Measurements from ENCODE around the gene IL18RAP. TPM values are rescaled to one million over a fixed set of nuclear protein-coding genes. Genes with fewer than 3 reads are reported as not detected.

Gene IL18RAP
- total RNA-seq, 3 donors from 2014 or later = 0.90 to 1.3 (median 1.2) TPM

DNA sequence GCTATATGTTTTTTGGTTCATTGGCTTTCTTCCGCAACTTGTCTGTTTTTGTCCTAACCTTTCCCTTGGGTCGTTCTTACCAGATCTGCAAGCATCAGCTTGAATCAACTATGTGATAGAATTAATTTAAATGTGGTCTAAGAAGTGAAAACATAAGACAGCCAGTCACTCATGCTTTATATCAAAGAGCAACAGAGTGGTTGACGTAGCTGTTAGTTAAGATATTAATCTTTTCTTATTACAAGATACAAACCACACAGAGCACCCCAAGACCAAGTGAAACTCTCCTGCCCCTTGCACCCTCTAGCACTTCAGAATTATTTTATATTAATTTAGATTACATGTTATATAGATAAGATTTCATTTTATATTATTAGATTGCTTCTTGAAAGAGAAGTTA, 15.2 kb downstream of the IL18RAP start:
- Histone ChIP-seq H3K36me3 (ENCODE audit: low read depth) (no peaks in the 10 kb centered on the region), H3K4me1 (ENCODE audit: low read depth) (peaks cover under 1% of the 10 kb centered on the region), H3K4me3 (no peak overlapping the region), H3K9me3 (no peaks in the 10 kb centered on the region)
- intact Hi-C loops (cut with DNase I, micrococcal nuclease) = no loop called here
- ATAC-seq = no peak
- no peak for DNase-seq
- TF ChIP-seq, protein P1, sequence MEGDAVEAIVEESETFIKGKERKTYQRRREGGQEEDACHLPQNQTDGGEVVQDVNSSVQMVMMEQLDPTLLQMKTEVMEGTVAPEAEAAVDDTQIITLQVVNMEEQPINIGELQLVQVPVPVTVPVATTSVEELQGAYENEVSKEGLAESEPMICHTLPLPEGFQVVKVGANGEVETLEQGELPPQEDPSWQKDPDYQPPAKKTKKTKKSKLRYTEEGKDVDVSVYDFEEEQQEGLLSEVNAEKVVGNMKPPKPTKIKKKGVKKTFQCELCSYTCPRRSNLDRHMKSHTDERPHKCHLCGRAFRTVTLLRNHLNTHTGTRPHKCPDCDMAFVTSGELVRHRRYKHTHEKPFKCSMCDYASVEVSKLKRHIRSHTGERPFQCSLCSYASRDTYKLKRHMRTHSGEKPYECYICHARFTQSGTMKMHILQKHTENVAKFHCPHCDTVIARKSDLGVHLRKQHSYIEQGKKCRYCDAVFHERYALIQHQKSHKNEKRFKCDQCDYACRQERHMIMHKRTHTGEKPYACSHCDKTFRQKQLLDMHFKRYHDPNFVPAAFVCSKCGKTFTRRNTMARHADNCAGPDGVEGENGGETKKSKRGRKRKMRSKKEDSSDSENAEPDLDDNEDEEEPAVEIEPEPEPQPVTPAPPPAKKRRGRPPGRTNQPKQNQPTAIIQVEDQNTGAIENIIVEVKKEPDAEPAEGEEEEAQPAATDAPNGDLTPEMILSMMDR (IDR thresholded peaks at IDR 0.05) = no peak

DNA sequence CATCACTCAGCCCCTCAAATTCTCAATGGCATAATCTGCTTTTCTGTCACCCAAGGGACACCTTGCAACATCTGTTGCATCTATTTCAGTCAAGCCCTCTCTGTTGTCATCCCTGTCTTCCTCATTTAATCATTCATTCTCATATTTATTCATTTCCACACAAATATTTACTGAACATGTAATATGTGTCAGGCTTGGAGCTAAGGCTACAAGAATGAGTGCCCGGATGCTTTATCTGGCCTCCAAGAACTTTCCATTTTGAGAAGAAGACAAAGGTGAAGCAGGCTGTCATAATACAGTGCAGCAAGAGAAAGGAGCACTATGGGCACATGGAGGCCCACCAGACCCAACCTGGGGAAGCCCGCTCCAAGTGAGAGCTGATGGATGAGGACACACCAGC, 15.6 kb downstream of the IL18RAP start:
- Histone ChIP-seq H3K4me3 (no peak overlapping the region), H3K36me3 (ENCODE audit: low read depth) (no peaks in the 10 kb centered on the region), H3K4me1 (ENCODE audit: low read depth) (peaks cover 3% of the 10 kb centered on the region), H3K9me3 (no peaks in the 10 kb centered on the region)
- intact Hi-C loops (cut with DNase I, micrococcal nuclease) = no loop called here
- ATAC-seq (no peak), DNase-seq (no peak)
- TF ChIP-seq, protein P1 (IDR thresholded peaks at IDR 0.05) = no peak

DNA sequence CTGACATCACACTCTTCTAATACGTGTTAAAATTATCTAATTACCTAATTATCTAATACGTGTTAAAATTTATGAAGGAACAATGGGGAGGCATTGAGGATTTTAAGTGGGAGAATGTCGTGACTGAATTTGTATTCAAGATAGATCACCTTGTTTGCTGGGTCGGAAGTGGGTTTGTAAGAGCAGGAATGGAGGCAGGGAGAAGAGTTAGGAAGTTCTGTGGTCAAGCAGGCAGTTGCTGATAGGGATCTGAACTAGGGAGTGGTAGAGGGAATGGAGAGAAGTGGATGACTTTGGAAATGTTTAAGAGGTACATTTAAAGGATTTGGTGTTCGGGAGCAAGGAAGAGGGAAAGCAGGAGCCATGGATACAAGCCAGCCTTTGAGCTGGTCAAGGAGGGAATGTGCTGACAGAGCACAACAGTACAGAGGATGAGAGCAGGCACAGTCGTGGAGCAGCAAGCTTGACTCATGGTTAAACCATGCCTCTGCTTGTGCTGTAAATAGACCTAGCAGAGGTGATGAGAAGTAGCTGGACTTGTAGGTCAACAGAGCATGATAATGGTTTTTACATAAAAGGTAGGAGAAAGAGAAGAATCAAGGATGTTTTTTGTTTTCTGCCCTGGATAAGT, 16.2 kb downstream of the IL18RAP start:
- no peak overlapping the region for H3K4me3 ChIP-seq
- H3K9me3 ChIP-seq = no peaks in the 10 kb centered on the region
- ATAC-seq (no peak), DNase-seq (no peak)
- H3K4me1 ChIP-seq (ENCODE audit: low read depth) = peaks cover 3% of the 10 kb centered on the region
- intact Hi-C loops (cut with DNase I, micrococcal nuclease) = no loop called here
- H3K36me3 ChIP-seq (ENCODE audit: low read depth) = no peaks in the 10 kb centered on the region
- TF ChIP-seq, protein P1 (IDR thresholded peaks at IDR 0.05) = no peak

DNA sequence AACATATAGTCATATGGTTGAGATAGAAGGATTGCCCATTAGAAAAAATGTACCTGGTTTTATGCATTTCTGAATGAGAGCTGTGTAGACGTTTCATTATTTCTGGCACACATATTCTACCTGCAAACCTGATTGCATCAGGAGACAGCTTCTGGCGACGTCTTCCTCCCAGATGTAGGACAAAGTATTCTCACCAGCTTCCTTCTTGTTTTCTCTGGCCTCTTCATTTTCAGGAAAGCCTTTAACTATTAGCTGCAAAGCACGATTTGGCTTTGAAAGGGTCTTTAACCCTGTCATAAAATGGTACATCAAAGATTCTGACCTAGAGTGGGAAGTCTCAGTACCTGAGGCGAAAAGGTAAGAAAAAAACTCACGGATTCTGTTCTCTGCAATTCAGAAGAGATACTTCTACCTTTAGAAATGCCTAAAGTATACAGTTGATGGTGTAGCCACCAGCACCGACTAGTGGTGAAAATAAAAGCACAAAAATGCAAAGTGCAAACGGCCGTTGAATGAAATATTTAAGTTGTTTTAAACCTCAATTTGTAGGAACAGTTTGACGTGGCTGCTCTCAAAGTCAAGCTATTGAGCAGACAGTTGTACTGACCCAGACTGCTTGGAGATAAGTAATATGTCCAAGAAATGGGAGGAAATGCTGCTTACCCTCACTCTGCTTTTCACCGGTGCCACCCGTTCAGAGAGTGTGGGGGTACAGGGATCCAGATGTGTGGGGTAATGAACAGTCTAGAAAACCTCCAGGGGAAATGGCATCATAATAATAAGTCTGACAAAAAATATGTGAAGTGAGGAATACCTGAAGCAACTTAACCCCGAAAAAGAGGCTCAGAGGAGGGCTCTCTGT, 20.2 kb downstream of the IL18RAP start:
- Histone ChIP-seq H3K36me3 (ENCODE audit: low read depth) (no peaks in the 10 kb centered on the region), H3K9me3 (no peaks in the 10 kb centered on the region), H3K4me1 (ENCODE audit: low read depth) (peaks cover 3% of the 10 kb centered on the region), H3K4me3 (no peak overlapping the region)
- TF ChIP-seq, protein P1 (IDR thresholded peaks at IDR 0.05) = peak; percentile 35
- ATAC-seq (peak; percentile 72), DNase-seq (peak in 1 of 3 donors; percentile 65)
- intact Hi-C loops (cut with DNase I, micrococcal nuclease) = no loop called here

DNA sequence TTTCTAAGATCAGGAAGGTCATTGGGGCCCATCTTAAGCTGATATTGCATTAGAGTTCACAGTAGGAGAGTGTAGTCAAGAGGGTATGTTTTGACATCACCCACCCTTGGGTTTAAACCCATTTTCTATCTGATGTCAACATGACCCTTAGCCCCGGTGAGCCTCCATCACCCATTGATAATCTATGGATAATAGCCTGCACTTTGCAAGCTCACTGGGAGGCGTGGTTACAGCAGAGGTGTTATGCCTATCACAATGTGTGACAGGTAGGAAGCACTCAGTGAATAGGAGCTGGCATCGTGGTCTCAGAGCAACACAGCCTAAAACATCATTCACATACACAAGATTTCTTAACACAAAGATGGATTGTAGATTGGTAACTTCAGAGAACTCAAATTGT, 21.3 kb downstream of the IL18RAP start:
- DNase-seq = no peak
- no peak for ATAC-seq
- H3K9me3 ChIP-seq = no peaks in the 10 kb centered on the region
- intact Hi-C loops (cut with DNase I, micrococcal nuclease) = no loop called here
- H3K4me1 ChIP-seq (ENCODE audit: low read depth) = peaks cover 3% of the 10 kb centered on the region
- TF ChIP-seq, protein P1 (IDR thresholded peaks at IDR 0.05) = no peak
- H3K4me3 ChIP-seq = no peak overlapping the region
- H3K36me3 ChIP-seq (ENCODE audit: low read depth) = no peaks in the 10 kb centered on the region
